ENCODE results near the gene KIAA0513.

The KIAA0513 gene

GRCh38 chr16:85136213-85136701, 108.7 kb downstream of the KIAA0513 start:
- no peak for DNase-seq (ENCODE audit: low read depth)

GRCh38 chr16:85136702-85137322, 109.2 kb downstream of the KIAA0513 start:
- DNase-seq (ENCODE audit: low read depth) = no peak

GRCh38 chr16:85137323-85138072, 109.9 kb downstream of the KIAA0513 start:
- DNase-seq (ENCODE audit: low read depth) = no peak

- no peak for DNase-seq (ENCODE audit: low read depth)
Observed at GRCh38 chr16:85138073-85138824, 110.7 kb downstream of the KIAA0513 start.

GRCh38 chr16:85138825-85139627, 111.4 kb downstream of the KIAA0513 start:
- DNase-seq (ENCODE audit: low read depth) = no peak

GRCh38 chr16:85139881-85140339, 112.3 kb downstream of the KIAA0513 start:
- no peak for DNase-seq (ENCODE audit: low read depth)

- no peak for DNase-seq (ENCODE audit: low read depth)
Observed at GRCh38 chr16:85140455-85141012, 112.9 kb downstream of the KIAA0513 start.

GRCh38 chr16:85141491-85142128, 114.0 kb downstream of the KIAA0513 start:
- no peak for DNase-seq (ENCODE audit: low read depth)

- no peak for DNase-seq (ENCODE audit: low read depth)
Observed at GRCh38 chr16:85142129-85142513, 114.5 kb downstream of the KIAA0513 start.

GRCh38 chr16:85142771-85143211, 115.2 kb downstream of the KIAA0513 start:
- no peak for DNase-seq (ENCODE audit: low read depth)
